H9 (cell line): Measurements from ENCODE around the gene PPM1H. TPM values are rescaled to one million over a fixed set of nuclear protein-coding genes. Genes with fewer than 3 reads are reported as not detected.

Experiments
- DNase-seq: peaks from one replicate; pipeline ENCODE4 v3.0.0-alpha.2; 2017
- H2AFZ ChIP-seq: one replicate; pipeline ENCODE4 v1.6.1; 2013; ENCODE audit warnings: mild to moderate bottlenecking, low read length, control low read depth, moderate library complexity
- H2AK5ac ChIP-seq: 2 replicates; pipeline ENCODE4 v1.6.1; 2013; ENCODE audit warnings: low read length, control low read depth, mixed read lengths; ENCODE audit not compliant: insufficient read length
- H2BK120ac ChIP-seq: one replicate; pipeline ENCODE4 v1.6.1; 2013; ENCODE audit warnings: low read depth, mild to moderate bottlenecking, low read length, control low read depth, inconsistent platforms; ENCODE audit not compliant: poor library complexity, severe bottlenecking
- H2BK12ac ChIP-seq: 2 replicates; pipeline ENCODE4 v1.6.1; 2013; ENCODE audit warnings: low read length, control low read depth, mixed read lengths, low read depth; ENCODE audit not compliant: insufficient read length
- H2BK15ac ChIP-seq: 2 replicates; pipeline ENCODE4 v1.6.1; 2013; ENCODE audit warnings: low read depth, low read length, control low read depth
- H2BK20ac ChIP-seq: one replicate; pipeline ENCODE4 v1.6.1; 2013; ENCODE audit warnings: low read depth, mild to moderate bottlenecking, low read length, control low read depth, inconsistent platforms; ENCODE audit not compliant: poor library complexity, severe bottlenecking
- H2BK5ac ChIP-seq: 2 replicates; pipeline ENCODE4 v1.6.1; 2013; ENCODE audit warnings: low read length, control low read depth, mixed read lengths; ENCODE audit not compliant: insufficient read length
- H3K14ac ChIP-seq: 2 replicates; pipeline ENCODE4 v1.6.1; 2013; ENCODE audit warnings: low read length, control low read depth; ENCODE audit not compliant: insufficient read depth
- H3K18ac ChIP-seq: 2 replicates; pipeline ENCODE4 v1.6.1; 2013; ENCODE audit warnings: low read depth, mild to moderate bottlenecking, mixed read lengths, low read length, control low read depth; ENCODE audit not compliant: insufficient read length
- H3K23ac ChIP-seq: 2 replicates; pipeline ENCODE4 v1.6.1; 2013; ENCODE audit warnings: low read length, control low read depth, mixed read lengths, low read depth; ENCODE audit not compliant: insufficient read length
- H3K23me2 ChIP-seq: 2 replicates; pipeline ENCODE4 v1.6.1; 2013; ENCODE audit warnings: low read depth, mild to moderate bottlenecking, mixed read lengths, low read length, control low read depth; ENCODE audit not compliant: insufficient read length, poor library complexity, severe bottlenecking
- H3K27ac ChIP-seq: 2 replicates; pipeline ENCODE4 v1.5.1; 2013; ENCODE audit warnings: low read length, control low read depth, mixed read lengths, low read depth; ENCODE audit not compliant: insufficient read length
- H3K27me3 ChIP-seq: 2 replicates; pipeline ENCODE4 v1.6.1; 2013; ENCODE audit warnings: low read length, control low read depth, inconsistent platforms; ENCODE audit not compliant: insufficient read depth
- H3K4ac ChIP-seq: 2 replicates; pipeline ENCODE4 v1.6.1; 2013; ENCODE audit warnings: low read depth, mild to moderate bottlenecking, control low read depth, inconsistent platforms, low read length, moderate library complexity
- H3K4me1 ChIP-seq: 2 replicates; pipeline ENCODE4 v1.6.1; 2013; ENCODE audit warnings: low read length, control low read depth, inconsistent platforms; ENCODE audit not compliant: insufficient read depth
- H3K4me2 ChIP-seq: 2 replicates; pipeline ENCODE4 v1.6.1; 2013; ENCODE audit warnings: low read length, control low read depth, mixed read lengths; ENCODE audit not compliant: insufficient read length, insufficient read depth
- H3K56ac ChIP-seq: 2 replicates; pipeline ENCODE4 v1.6.1; 2013; ENCODE audit warnings: low read depth, mild to moderate bottlenecking, mixed read lengths, low read length, control low read depth; ENCODE audit not compliant: insufficient read length
- H3K79me1 ChIP-seq: 2 replicates; pipeline ENCODE4 v1.6.1; 2013; ENCODE audit warnings: low read depth, mild to moderate bottlenecking, moderate library complexity, low read length, control low read depth, inconsistent platforms; ENCODE audit not compliant: insufficient read depth, poor library complexity, severe bottlenecking
- H3K79me2 ChIP-seq: 2 replicates; pipeline ENCODE4 v1.6.1; 2013; ENCODE audit warnings: low read length, control low read depth, inconsistent platforms; ENCODE audit not compliant: insufficient read depth
- H3K9ac ChIP-seq: 2 replicates; pipeline ENCODE4 v1.6.1; 2013; ENCODE audit warnings: low read length, control low read depth, mixed read lengths; ENCODE audit not compliant: insufficient read length; ENCODE audit errors: extremely low read depth
- H3K9me3 ChIP-seq: one replicate; pipeline ENCODE4 v1.6.1; 2013; ENCODE audit warnings: low read depth, low read length, inconsistent platforms; ENCODE audit not compliant: control insufficient read depth
- H3T11ph ChIP-seq: one replicate; pipeline ENCODE4 v1.6.1; 2013; ENCODE audit warnings: mild to moderate bottlenecking, low read length, control low read depth, inconsistent platforms
- H4K20me1 ChIP-seq: one replicate; pipeline ENCODE4 v1.6.1; 2013; ENCODE audit not compliant: control insufficient read depth, insufficient read length, insufficient read depth
- H4K5ac ChIP-seq: 2 replicates; pipeline ENCODE4 v1.6.1; 2013; ENCODE audit warnings: low read depth, mild to moderate bottlenecking, mixed read lengths, low read length, control low read depth; ENCODE audit not compliant: insufficient read length
- H4K8ac ChIP-seq: replicated peaks from 2 replicates; pipeline ENCODE4 v1.6.1; 2013; ENCODE audit warnings: low read length, control low read depth, mixed read lengths, low read depth; ENCODE audit not compliant: insufficient read length
- H4K91ac ChIP-seq: 2 replicates; pipeline ENCODE4 v1.6.1; 2013; ENCODE audit warnings: low read depth, mild to moderate bottlenecking, moderate library complexity, mixed read lengths, low read length, control low read depth; ENCODE audit not compliant: insufficient read length
- H3K27ac Mint-ChIP-seq, 3 experiments: 2 replicates in 2 of 3; 3 replicates in 1 of 3; pipeline ENCODE4 v1.8.0; 2020 to 2021; ENCODE audit warnings: mixed read lengths in 3 of 3, mild to moderate bottlenecking in 1 of 3, moderate library complexity in 1 of 3
- H3K27me3 Mint-ChIP-seq: 2 replicates; pipeline ENCODE4 v1.8.0; 2021; ENCODE audit warnings: low read depth, mild to moderate bottlenecking, moderate library complexity, mixed read lengths
- H3K36me3 Mint-ChIP-seq, 3 experiments: 2 replicates in 2 of 3; 3 replicates in 1 of 3; pipeline ENCODE4 v1.8.0; 2020 to 2021; ENCODE audit warnings: low read depth in 3 of 3, mixed read lengths in 3 of 3; ENCODE audit not compliant: insufficient read depth in 1 of 3
- H3K4me1 Mint-ChIP-seq, 2 experiments: 2 replicates each; pipeline ENCODE4 v1.8.0; 2020; ENCODE audit warnings: mixed read lengths in 2 of 2
- H3K4me3 Mint-ChIP-seq, 2 experiments: 2 replicates in 1 of 2; 3 replicates in 1 of 2; pipeline ENCODE4 v1.8.0; 2020 to 2021; ENCODE audit warnings: mild to moderate bottlenecking in 2 of 2, mixed read lengths in 2 of 2, moderate library complexity in 1 of 2
- H3K9me3 Mint-ChIP-seq, 2 experiments: 2 replicates in 1 of 2; 3 replicates in 1 of 2; pipeline ENCODE4 v1.8.0; 2020; ENCODE audit warnings: mild to moderate bottlenecking in 2 of 2, mixed read lengths in 2 of 2, moderate library complexity in 1 of 2
- CTCF ChIP-seq: fragments of 200-600 bp; sonication (generic); conservative IDR thresholded peaks from 3 replicates; pipeline ENCODE4 v1.8.0; 2021; ENCODE audit warnings: antibody characterized with exemption, mild to moderate bottlenecking
- WGBS: extraction: QIAGEN DNeasy Blood & Tissue Kit; methylation state at CpG from one replicate; pipeline ENCODE4 v1.1.7; 2013; ENCODE audit warnings: missing lambda C conversion rate, low lambda C conversion rate, mixed read lengths; ENCODE audit not compliant: insufficient read length; ENCODE audit errors: extremely low coverage; 5-methylcytosine and 5-hydroxymethylcytosine counted together
- total RNA-seq: library from RNA; stranded (reverse); gene quantifications from 2 replicates; pipeline ENCODE4 v1.2.1, GENCODE V29; 2021

The PPM1H gene
- total RNA-seq, 1 experiment from 2014 or later: 22.1 TPM

GRCh38 chr12:62621101-62621638 is 313.8 kb downstream of the PPM1H start:
- Histone ChIP-seq H3K79me1 (no peaks in the 10 kb centered on the region), H4K20me1 (no peaks in the 10 kb centered on the region), H3K23ac (no peak overlapping the region), H3T11ph (no peak overlapping the region), H3K18ac (no peak overlapping the region), H3K56ac (no peak overlapping the region), H4K8ac (no peak overlapping the region), H2BK15ac (no peak overlapping the region), H3K23me2 (no peaks in the 10 kb centered on the region), H3K14ac (no peak overlapping the region), H2BK20ac (no peak overlapping the region), H2AFZ (no peak overlapping the region), H3K4me2 (no peak overlapping the region), H3K27me3 (no peaks in the 10 kb centered on the region), H3K79me2 (no peaks in the 10 kb centered on the region), H2BK12ac (no peak overlapping the region), H2BK5ac (no peak overlapping the region), H3K4ac (no peak overlapping the region), H3K9me3 (no peaks in the 10 kb centered on the region), H3K4me1 (peaks cover 4% of the 10 kb centered on the region; the same call in 1 of the 2 replicates), H2AK5ac (no peak overlapping the region), H4K91ac (no peak overlapping the region), H3K9ac (no peak overlapping the region), H3K27ac (no peak overlapping the region), H4K5ac (no peak overlapping the region), H2BK120ac (no peak overlapping the region)
- H3K27me3 Mint-ChIP-seq: peaks cover 10% of the 10 kb centered on the region
- DNase-seq: no peak
- WGBS: no CpG with 5 or more reads among the region's 8 CpGs
- H3K27ac Mint-ChIP-seq: no peak overlapping the region
- no peak overlapping the region for H3K4me3 Mint-ChIP-seq
- no peaks in the 10 kb centered on the region for H3K9me3 Mint-ChIP-seq
- TF ChIP-seq CTCF: no peak
- peaks cover 40 to 41% of the 10 kb centered on the region in 2 experiments for H3K4me1 Mint-ChIP-seq
- H3K36me3 Mint-ChIP-seq: 0 out of 7 replicates have a peak, but pooled peaks cover 0 to 1% (median 0%) of the 10 kb centered on the region in 3 experiments
